HG03060 (cell line): ENCODE measurements around the gene NHS.

Experiments used
- ATAC-seq: cut with Tn5 transposase; IDR thresholded peaks from one replicate; pipeline ENCODE4 v1.9.1; 2021; ENCODE audit warnings: low read depth, moderate number of reproducible peaks; ENCODE audit not compliant: unreplicated experiment

Gene NHS

DNA sequence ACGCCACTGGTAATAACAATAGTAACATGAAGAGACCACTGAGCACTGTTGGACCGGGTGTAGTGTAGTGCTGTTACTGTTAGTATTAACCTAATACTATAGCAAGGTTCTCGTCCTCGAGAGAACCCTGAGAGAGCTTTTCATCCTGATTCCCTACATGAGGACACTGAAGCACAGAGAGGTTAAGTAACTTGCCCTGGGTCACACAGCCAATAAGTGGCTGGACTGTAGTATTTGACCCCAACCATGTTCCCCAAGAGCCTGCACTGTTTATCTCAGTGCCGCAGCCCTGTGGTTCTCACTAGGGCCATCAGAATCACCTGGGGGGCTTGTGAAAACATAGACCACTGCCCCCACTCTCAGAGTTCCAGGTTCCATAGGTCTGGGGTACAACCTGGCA lies 372.7 kb downstream of the NHS start:
- no peak for ATAC-seq

DNA sequence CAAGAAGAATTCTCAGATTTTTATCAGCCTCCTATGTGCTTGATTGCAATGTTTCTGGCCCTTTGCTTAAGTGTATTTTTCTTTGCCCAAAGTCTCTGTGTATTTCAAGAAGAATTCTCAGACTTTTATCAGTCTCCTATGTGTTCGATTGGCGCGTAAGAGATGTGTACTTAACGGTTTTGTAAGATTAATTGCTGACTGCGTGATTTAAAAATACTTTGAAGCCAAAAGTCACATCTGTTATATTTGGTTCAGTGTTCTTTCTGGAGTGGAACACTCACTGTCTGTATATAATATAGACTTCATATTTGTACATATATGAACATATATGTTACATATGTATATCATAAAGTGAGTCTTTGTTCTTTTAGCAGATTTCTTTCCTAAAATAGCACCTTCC lies 373.7 kb downstream of the NHS start:
- ATAC-seq = no peak

DNA sequence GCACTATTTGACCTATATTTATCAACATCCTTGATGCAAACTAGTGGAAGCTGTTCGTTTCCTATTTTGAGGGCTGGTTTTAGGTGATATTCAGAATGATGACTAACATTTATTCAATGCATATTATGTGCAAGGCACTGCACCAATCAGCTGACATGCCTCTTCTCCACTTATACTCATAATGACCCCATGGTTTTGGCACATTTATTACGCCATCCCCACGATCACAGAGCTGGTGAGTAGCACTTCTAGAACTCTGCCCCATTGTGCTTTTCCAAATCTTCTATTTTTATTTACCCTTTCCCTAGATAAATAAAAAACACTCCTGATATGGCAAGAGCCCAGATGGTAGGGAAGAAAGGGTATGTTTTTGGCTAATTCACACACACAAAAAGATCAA lies 375.4 kb downstream of the NHS start:
- ATAC-seq = no peak

DNA sequence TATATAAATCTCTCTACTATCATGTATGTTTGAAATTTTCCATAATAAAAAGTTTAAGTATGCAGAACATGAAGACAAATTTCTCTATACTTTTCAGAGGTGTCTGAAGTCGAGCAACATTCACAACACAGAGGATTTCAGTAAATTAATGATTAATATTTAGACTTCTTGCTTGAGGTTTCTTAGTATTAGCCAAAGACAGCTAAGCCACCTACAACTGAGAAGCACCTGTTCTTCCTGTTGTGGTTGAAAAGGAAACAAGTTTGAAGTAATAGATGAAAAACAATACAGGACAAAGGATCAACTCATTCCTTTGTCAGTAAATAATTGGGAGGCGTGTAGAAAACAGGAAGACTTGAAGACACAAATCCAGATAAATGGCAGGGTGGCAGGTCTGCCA lies 383.4 kb downstream of the NHS start:
- ATAC-seq = no peak

DNA sequence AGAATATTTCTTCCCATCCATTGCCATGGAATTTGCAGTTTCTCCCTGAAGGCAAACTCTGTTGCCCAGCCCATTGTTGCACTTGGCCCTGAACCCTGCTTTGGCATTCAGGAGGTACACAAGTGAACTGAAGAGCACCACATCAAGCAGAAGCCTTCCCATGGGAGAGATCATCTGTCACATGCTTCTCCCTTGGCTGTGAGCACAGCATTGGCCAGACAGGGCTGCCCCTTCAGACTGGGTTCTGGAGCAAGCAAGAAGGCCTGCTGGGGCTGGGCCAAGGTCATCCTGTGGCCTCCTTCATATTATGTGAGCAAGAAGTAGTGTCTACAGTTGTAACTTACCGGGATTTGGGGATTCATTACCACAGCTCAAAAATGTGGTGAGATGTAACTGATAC lies 385.0 kb downstream of the NHS start:
- no peak for ATAC-seq

DNA sequence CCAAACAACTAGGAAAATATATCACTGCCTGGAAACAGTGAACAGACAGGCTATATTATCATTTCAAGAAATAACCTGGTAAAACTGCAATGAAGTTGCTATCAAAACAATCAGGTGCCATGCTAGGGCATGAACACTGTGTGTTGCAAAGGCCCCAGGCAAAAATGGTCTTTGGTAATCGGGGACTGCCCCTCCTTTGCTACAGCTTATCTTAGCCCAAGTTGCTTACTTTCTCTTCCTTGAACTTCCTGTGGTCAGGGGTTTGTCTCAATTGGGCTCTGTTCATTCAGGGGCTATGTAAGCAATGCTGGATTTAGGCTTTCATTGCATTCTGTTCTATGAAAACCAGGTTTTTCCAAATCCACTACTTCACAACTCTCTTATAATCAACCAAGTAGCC lies 392.7 kb downstream of the NHS start:
- ATAC-seq = no peak

DNA sequence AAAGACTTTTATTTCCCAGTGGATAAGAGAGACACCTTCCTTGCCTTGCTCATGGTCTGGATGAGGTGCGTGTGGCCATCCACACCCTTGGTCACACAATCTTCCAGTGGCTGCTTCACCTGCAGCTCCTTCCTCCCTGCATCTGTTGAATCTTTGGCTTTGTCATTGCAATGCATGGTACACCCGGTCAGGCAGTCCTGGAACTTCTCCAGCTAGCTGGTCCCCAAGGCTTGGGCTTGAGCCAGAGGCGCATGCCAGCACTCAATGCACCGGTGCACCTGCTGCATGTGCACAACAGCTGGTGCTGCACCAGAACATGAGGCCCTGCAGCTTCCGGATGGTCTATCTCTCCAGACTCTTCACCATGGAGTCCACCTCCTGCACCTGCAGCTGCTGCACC lies 394.0 kb downstream of the NHS start:
- no peak for ATAC-seq

DNA sequence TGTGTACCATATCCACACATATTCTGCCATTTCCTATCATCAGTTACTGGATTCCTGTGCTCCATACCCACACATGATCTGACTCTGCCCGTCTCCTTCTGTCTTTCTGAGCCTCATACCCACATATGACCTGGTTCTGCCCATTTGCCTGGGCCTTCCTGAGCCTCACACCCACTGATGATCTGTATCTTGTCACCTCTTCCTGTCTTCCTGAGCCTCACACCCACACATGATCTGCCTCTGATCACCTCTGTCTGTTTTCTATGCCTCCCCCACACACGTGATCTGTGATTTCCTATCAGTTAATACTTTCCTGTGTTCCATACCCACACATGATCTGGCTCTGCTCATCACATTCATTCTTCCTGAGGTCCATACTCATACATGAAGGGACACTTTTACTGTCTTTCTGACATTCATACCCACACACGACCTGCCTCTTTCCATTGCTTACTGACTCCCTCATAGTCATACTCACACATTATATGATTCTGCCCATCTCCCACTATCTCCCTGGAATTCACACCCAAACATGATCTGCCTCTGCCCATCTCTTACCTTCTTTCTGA lies 394.8 kb downstream of the NHS start:
- no peak for ATAC-seq

DNA sequence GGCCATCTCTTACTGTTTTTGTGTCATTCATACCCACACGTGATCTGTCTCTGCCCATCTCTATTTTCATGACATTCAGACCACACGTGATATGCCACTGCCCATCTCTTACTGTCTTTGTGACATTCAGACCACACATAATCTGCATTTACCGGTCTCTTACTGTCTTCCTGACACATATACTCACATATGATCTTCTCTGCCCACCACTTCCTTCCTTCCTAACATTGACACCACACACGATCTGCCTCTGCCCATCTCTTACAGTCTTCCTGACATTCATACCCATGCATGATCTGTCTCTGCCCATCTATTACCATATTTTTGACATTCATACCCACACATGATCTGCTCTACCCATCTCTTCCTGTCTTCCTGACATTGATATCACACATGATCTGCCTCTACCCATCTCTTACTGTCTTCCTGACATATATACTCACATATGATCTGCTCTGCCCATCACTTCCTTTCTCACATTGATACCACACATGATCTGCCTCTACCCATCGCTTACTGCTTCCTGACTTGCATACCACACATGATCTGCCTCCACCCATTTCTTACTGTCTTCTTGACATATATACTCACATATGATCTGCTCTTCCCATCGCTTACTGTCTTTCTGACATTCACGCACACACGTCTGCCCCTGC lies 398.3 kb downstream of the NHS start:
- no peak for ATAC-seq

DNA sequence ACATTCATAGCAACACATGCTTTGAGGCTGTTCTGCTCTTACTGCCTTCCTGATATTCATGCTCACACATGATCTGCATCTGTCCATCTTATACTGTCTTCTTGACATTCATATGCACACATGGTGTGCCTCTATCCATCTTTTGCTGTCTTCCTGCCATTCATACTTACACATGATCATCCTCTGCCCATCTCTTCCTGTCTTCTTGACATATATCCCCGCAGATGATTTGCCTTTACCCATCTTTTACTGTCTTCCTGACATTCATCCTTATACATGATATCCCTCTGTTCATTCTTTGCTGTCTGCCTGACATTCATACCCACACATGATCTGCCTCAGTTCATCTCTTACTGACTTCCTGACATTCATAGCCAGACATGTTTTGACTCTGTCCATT lies 399.1 kb downstream of the NHS start:
- ATAC-seq = no peak

DNA sequence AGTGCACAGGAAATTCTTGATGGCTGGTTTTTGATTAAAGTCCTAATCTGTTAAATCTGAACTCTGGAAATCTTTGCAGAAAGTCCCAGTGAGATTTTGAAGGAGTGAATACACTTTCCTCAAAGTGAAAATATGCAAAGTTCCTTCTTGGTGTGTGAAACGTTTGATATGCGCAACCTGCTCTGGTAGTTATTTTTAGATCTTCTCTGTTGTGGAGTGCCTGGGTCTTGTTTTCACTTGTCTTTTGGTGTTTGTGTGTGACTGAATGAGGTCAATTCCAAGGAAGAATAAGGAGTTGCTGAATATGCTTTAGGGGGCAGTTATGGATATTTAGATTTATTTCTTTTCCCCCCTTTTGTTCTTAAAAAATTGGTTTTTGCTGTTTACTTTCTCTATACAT lies 404.0 kb downstream of the NHS start:
- ATAC-seq = no peak

DNA sequence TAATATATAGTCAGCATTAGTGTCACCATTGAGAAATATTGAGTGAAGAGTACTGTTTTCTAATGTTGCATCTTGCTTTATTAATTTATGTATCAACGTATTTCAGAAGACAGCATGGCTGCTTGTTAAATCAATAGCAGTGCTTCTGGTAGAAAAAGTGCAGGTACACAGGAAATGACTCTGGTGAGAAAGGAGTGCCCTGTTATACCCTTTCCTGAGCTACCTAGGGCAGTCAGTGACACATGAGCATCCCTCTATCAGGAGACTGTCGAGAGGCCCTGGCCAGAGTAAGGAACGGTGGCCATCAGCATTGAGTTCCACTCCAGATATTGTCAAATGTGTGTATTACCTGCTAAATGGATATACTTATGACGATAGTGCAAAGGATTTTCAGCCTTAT lies 404.4 kb downstream of the NHS start:
- no peak for ATAC-seq
